ENCODE measurements around the gene AFF3.

DNA sequence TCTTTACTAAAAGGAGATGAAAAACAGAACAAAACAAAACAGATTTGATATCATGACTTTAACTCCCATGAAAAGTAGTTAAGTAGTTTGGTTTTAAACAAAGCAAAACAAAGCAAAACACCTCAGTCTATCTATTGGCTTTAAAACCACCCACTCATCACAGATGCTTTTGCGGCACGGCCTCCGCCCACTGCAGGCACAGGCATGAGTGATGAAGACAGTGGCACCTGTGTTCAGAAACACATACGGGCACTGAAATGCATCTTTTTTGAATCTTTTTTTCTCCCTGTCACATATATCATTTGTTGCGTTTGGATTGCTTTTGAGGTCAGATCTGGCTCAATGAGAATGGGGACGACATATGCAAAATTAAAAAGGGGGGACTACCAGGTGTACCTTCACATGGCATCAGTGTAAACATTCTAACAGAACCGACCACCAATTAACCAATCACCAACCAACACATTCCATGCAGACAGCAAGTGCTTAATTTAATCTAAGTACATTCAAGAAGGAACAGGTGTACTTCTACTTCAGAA is 505.2 kb downstream of the AFF3 start:
- TF ChIP-seq, protein P1, sequence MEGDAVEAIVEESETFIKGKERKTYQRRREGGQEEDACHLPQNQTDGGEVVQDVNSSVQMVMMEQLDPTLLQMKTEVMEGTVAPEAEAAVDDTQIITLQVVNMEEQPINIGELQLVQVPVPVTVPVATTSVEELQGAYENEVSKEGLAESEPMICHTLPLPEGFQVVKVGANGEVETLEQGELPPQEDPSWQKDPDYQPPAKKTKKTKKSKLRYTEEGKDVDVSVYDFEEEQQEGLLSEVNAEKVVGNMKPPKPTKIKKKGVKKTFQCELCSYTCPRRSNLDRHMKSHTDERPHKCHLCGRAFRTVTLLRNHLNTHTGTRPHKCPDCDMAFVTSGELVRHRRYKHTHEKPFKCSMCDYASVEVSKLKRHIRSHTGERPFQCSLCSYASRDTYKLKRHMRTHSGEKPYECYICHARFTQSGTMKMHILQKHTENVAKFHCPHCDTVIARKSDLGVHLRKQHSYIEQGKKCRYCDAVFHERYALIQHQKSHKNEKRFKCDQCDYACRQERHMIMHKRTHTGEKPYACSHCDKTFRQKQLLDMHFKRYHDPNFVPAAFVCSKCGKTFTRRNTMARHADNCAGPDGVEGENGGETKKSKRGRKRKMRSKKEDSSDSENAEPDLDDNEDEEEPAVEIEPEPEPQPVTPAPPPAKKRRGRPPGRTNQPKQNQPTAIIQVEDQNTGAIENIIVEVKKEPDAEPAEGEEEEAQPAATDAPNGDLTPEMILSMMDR (IDR thresholded peaks at IDR 0.05; ENCODE audit: extremely low read depth in 1 of 2, insufficient read depth in 1 of 2, low read depth in 1 of 2, low read length in 2 of 2): no peak
- no peak for TF ChIP-seq FOS (IDR thresholded peaks at IDR 0.05; ENCODE audit: borderline replicate concordance, insufficient read depth, low read length)
- no peak for TF ChIP-seq POLR2A (IDR thresholded peaks at IDR 0.05; ENCODE audit: low read depth, low read length)
- no peak for TF ChIP-seq EZH2 (IDR thresholded peaks at IDR 0.05; ENCODE audit: borderline replicate concordance, low read depth, low read length, severe bottlenecking)
